HG02759 (cell line): ENCODE measurements around the gene NEU3.
"Not testable (repeated sequence)": the region's sequence is repeated elsewhere in the genome, so short reads cannot be mapped to it uniquely, and the experiment has no call there.

Source experiments
- ATAC-seq: cut with Tn5 transposase; IDR thresholded peaks from one replicate; pipeline ENCODE4 v1.9.1; 2021; ENCODE audit warnings: mild to moderate bottlenecking, moderate library complexity; ENCODE audit not compliant: unreplicated experiment

NEU3 gene

GRCh38 chr11:74984070-74984469, 4.7 kb upstream of the NEU3 start:
- ATAC-seq = no peak

GRCh38 chr11:74984730-74985129, 4.0 kb upstream of the NEU3 start:
- ATAC-seq = no peak

GRCh38 chr11:74989260-74989638, 516 bp downstream of the NEU3 start:
- ATAC-seq = no peak

DNA sequence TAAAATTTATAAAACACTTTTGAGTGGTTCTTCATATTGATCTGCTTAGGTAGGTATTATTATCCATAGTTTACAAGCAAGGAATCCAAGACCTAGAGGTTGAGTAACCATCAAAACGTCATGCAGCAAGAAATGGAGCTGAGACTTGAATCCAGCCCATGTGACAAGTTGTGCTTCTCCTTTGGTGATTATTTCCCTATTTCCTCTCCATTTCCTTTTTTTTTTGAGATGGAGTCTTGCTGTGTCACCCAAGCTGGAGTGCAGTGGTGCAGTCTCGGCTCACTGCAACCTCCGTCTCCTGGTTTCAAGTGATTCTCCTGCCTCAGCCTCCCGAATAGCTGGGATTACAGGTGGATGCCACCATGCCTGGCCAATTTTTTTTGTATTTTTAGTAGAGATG, 1.4 kb downstream of the NEU3 start:
- not testable (repeated sequence) for ATAC-seq

- ATAC-seq = no peak
Measured at GRCh38 chr11:74990941-74991340, 2.2 kb downstream of the NEU3 start.

DNA sequence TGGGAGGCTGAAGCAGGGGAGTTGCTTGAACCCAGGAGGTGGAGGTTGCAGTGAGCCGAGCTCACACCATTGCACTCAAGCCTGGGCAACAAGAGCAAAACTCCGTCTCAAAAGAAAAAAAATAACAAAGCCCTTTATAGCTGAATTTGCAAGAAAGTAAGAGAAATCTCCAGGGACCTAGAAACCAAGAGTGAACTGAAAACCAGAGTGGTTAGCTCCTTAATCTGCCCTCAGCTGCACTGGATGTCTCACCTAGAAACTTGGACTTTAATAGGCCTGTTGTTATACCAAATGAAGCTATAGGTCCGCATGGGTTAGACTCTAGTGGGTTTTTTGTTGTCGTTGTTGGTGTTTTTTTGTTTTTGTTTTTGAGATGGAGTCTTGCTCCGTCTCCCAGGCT, 4.1 kb downstream of the NEU3 start:
- ATAC-seq = peak; percentile 36

DNA sequence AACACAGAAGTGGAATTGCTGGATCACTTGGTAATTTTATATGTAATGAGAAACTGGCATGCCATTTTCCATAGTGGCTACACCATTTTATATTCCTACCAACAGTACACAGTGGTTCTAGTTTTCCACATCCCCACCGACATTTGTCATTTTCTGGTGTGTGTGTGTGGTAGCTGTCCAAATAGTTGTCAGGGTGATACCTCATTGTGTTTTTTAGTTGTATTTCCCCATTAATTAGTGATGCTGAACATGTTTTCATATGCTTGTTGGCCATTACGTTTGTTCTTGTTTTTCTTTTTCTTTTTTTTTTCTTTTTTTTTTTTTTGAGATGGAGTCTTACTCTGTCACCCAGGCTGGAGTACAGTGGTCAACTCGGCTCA, 12.2 kb downstream of the NEU3 start:
- no peak for ATAC-seq

- ATAC-seq = no peak
Measured at GRCh38 chr11:75001686-75002085, 13.0 kb downstream of the NEU3 start.

DNA sequence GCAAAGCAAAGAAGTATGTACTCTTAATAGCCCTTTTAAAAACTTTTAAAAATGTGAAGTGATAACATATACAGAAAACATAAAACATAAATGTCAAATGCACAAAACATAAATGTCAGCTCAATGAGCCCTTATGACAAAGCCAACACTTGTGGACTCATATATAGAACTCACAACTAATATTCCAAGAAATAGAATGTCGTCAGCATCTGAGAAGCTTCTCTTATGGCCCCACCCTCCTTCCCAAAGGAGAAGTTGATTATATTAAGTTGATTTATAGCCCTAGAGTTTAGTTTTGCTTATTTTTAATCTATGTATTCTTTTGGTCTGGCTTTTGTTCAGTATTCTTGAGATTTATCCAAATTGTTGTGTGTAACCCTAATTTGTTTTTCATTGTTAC, 13.8 kb downstream of the NEU3 start:
- no peak for ATAC-seq

DNA sequence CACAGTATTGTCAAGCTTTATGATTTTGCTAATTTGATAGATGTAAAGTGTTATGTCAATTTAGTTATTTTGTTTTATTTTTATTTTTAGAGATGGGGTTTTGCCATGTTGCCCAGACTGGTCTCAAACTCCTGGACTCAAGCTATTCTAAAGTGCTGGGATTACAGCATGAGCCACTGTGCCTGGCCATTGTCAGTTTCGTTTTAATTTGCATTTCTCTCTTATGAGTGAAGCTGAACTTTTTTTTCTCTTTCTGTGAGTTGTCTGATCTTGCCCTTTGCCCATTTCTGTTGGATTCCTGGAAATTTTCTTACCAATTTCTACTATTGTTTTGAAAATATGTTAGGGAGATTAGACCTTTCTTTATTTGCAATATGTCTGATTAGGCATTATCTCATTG, 15.5 kb downstream of the NEU3 start:
- no peak for ATAC-seq

- ATAC-seq = no peak
Measured at GRCh38 chr11:75011357-75011756, 22.6 kb downstream of the NEU3 start.

DNA sequence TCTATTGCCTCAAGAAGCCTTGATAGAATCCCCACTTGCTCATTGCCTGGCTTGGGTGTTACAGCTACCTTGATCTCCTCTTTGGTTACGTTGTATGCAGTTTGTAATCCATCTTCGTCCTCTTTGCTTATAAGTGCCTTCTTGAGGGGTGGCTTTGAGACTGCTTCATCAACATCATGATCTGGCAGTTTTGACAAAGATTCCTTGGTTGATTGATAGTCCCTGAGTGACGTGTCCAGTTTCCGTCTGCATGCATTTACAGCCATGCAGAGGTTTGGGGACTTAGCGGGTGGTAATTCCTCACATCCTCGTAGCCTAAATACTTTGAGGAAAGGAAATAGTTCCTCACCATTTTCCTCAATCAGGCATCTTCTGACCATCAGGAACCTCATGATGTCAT, 23.1 kb downstream of the NEU3 start:
- ATAC-seq = no peak

DNA sequence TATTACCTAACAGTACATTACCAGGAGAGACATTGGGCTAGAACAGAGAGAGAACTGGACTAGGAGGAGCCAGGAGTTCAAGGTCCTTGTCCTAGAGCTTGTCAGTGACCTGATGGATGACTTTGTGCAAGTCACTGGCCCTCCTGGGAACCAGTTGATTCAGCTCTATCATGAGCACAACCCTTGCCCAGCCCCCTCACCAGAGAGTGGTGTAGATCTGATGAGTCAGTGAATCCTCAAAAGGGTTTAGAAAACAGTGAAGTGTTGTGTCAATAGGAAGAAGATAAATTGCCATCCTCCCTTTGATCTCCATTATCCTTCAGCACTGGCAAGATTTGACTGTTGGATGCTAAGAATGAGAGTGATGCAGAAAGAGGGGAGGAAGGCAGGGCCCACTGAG, 24.3 kb downstream of the NEU3 start:
- no peak for ATAC-seq

GRCh38 chr11:75014129-75014528, 25.4 kb downstream of the NEU3 start:
- no peak for ATAC-seq

GRCh38 chr11:75019200-75019599, 30.5 kb downstream of the NEU3 start:
- not testable (repeated sequence) for ATAC-seq

- not testable (repeated sequence) for ATAC-seq
Measured at GRCh38 chr11:75020328-75020727, 31.6 kb downstream of the NEU3 start.

GRCh38 chr11:75022296-75022695, 33.6 kb downstream of the NEU3 start:
- ATAC-seq = peak; percentile 57

DNA sequence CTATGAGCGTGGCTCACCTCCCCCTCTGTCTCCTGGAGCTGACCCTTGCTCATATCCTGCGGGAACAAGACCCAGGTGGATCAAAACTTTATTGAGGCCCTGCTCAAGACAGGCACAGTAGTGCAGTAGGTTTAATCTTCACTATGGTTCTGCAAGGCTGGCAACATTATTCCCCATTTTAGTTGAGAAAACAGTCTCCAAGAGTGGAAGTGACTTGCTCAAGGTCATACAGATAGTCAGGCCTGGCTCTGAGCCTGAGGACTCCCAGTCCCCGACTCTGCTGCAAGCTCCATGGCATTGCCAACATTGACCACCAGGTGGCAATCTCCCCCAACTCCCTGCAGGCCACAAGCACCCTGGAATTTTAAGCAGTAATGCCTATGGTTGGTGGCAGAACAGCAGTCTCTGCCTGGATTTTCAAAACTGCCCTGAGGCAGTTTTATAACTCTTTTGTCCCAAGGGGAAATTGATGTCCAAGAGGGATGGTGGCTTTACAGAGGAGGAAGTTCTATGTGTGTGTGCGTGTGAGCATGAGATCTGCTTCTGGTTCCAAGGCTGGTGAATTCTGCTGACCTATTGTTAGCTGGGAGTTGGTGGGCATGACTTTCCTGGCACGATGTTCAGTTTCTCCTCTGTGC, 34.1 kb downstream of the NEU3 start:
- peak; percentile 82 for ATAC-seq

- no peak for ATAC-seq
Measured at GRCh38 chr11:75023446-75024067, 34.8 kb downstream of the NEU3 start.

- ATAC-seq = no peak
Measured at GRCh38 chr11:75024068-75024449, 35.3 kb downstream of the NEU3 start.

- no peak for ATAC-seq
Measured at GRCh38 chr11:75024764-75025211, 36.1 kb downstream of the NEU3 start.

GRCh38 chr11:75025561-75025960, 36.8 kb downstream of the NEU3 start:
- no peak for ATAC-seq

DNA sequence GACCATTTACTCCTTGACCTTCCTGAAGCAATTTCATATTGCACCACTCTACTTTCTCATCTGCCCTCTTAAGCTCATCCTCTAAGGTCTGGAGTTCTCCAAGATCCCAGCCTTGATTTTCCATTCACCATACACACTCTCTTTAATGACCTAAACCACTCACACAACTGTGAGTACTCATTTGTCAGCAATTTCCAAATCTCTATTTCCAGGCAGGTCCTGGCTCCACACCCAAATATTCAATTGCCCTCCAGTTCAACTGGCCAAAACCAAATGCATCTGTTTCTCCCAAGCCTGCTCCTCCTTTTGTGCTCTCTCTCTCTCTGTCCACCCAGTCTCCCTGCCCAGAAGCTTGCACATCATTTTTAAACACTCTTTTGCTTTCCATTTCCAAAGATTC, 39.6 kb downstream of the NEU3 start:
- ATAC-seq = no peak
